ENCODE data around the gene CARM1.

- TF ChIP-seq ZNF274 (CRISPR knock-in tag; IDR thresholded peaks at IDR 0.05) (no peak), EHMT2 (IDR thresholded peaks at IDR 0.05; ENCODE audit: borderline replicate concordance, low read depth, low read length) (no peak), EED (CRISPR knock-in tag; IDR thresholded peaks at IDR 0.05) (no peak), FOXP4 (CRISPR knock-in tag; IDR thresholded peaks at IDR 0.05) (no peak), BCLAF1 (IDR thresholded peaks at IDR 0.05) (no peak), ZNF567 (CRISPR knock-in tag; IDR thresholded peaks at IDR 0.05; ENCODE audit: borderline replicate concordance) (no peak), SNRNP70 (IDR thresholded peaks at IDR 0.05; ENCODE audit: low read depth, low read length) (no peak), KMT2B (CRISPR knock-in tag; IDR thresholded peaks at IDR 0.05) (no peak)
- TF ChIP-seq, protein P1, sequence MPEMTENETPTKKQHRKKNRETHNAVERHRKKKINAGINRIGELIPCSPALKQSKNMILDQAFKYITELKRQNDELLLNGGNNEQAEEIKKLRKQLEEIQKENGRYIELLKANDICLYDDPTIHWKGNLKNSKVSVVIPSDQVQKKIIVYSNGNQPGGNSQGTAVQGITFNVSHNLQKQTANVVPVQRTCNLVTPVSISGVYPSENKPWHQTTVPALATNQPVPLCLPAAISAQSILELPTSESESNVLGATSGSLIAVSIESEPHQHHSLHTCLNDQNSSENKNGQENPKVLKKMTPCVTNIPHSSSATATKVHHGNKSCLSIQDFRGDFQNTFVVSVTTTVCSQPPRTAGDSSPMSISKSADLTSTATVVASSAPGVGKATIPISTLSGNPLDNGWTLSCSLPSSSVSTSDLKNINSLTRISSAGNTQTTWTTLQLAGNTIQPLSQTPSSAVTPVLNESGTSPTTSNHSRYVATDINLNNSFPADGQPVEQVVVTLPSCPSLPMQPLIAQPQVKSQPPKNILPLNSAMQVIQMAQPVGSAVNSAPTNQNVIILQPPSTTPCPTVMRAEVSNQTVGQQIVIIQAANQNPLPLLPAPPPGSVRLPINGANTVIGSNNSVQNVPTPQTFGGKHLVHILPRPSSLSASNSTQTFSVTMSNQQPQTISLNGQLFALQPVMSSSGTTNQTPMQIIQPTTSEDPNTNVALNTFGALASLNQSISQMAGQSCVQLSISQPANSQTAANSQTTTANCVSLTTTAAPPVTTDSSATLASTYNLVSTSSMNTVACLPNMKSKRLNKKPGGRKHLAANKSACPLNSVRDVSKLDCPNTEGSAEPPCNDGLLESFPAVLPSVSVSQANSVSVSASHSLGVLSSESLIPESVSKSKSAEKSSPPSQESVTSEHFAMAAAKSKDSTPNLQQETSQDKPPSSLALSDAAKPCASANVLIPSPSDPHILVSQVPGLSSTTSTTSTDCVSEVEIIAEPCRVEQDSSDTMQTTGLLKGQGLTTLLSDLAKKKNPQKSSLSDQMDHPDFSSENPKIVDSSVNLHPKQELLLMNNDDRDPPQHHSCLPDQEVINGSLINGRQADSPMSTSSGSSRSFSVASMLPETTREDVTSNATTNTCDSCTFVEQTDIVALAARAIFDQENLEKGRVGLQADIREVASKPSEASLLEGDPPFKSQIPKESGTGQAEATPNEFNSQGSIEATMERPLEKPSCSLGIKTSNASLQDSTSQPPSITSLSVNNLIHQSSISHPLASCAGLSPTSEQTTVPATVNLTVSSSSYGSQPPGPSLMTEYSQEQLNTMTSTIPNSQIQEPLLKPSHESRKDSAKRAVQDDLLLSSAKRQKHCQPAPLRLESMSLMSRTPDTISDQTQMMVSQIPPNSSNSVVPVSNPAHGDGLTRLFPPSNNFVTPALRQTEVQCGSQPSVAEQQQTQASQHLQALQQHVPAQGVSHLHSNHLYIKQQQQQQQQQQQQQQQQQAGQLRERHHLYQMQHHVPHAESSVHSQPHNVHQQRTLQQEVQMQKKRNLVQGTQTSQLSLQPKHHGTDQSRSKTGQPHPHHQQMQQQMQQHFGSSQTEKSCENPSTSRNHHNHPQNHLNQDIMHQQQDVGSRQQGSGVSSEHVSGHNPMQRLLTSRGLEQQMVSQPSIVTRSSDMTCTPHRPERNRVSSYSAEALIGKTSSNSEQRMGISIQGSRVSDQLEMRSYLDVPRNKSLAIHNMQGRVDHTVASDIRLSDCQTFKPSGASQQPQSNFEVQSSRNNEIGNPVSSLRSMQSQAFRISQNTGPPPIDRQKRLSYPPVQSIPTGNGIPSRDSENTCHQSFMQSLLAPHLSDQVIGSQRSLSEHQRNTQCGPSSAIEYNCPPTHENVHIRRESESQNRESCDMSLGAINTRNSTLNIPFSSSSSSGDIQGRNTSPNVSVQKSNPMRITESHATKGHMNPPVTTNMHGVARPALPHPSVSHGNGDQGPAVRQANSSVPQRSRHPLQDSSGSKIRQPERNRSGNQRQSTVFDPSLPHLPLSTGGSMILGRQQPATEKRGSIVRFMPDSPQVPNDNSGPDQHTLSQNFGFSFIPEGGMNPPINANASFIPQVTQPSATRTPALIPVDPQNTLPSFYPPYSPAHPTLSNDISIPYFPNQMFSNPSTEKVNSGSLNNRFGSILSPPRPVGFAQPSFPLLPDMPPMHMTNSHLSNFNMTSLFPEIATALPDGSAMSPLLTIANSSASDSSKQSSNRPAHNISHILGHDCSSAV (CRISPR knock-in tag; IDR thresholded peaks at IDR 0.05; ENCODE audit: borderline replicate concordance) = no peak
- TF ChIP-seq, protein P2, sequence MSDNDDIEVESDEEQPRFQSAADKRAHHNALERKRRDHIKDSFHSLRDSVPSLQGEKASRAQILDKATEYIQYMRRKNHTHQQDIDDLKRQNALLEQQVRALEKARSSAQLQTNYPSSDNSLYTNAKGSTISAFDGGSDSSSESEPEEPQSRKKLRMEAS (IDR thresholded peaks at IDR 0.05) = no peak
- TF ChIP-seq, protein P3, sequence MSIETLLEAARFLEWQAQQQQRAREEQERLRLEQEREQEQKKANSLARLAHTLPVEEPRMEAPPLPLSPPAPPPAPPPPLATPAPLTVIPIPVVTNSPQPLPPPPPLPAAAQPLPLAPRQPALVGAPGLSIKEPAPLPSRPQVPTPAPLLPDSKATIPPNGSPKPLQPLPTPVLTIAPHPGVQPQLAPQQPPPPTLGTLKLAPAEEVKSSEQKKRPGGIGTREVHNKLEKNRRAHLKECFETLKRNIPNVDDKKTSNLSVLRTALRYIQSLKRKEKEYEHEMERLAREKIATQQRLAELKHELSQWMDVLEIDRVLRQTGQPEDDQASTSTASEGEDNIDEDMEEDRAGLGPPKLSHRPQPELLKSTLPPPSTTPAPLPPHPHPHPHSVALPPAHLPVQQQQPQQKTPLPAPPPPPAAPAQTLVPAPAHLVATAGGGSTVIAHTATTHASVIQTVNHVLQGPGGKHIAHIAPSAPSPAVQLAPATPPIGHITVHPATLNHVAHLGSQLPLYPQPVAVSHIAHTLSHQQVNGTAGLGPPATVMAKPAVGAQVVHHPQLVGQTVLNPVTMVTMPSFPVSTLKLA (IDR thresholded peaks at IDR 0.05) = no peak
- TF ChIP-seq, protein P4, sequence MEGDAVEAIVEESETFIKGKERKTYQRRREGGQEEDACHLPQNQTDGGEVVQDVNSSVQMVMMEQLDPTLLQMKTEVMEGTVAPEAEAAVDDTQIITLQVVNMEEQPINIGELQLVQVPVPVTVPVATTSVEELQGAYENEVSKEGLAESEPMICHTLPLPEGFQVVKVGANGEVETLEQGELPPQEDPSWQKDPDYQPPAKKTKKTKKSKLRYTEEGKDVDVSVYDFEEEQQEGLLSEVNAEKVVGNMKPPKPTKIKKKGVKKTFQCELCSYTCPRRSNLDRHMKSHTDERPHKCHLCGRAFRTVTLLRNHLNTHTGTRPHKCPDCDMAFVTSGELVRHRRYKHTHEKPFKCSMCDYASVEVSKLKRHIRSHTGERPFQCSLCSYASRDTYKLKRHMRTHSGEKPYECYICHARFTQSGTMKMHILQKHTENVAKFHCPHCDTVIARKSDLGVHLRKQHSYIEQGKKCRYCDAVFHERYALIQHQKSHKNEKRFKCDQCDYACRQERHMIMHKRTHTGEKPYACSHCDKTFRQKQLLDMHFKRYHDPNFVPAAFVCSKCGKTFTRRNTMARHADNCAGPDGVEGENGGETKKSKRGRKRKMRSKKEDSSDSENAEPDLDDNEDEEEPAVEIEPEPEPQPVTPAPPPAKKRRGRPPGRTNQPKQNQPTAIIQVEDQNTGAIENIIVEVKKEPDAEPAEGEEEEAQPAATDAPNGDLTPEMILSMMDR (CRISPR knock-in tag; IDR thresholded peaks at IDR 0.05) = 0 out of 2 replicates have a peak, but pooled peaks have one; percentile 20
Observed at GRCh38 chr19:10828981-10829821, 42.2 kb upstream of the CARM1 start.
